PC-3 (cell line): ENCODE data around the gene TRAF1.

Experiments
- EZH2 ChIP-seq: fragments of 300-600 bp; sonication (generic); IDR thresholded peaks from one replicate; pipeline ENCODE4 v1.6.1; 2017; ENCODE audit warnings: antibody characterized with exemption, mild to moderate bottlenecking, low read length; ENCODE audit not compliant: unreplicated experiment
- EZH2phosphoT487 ChIP-seq: fragments of 300-600 bp; sonication (generic); IDR thresholded peaks from 2 replicates; pipeline ENCODE4 v1.6.1; 2018; ENCODE audit warnings: mild to moderate bottlenecking, antibody characterized with exemption, low read length, borderline replicate concordance
- TF ChIP-seq, protein P1 (sequence below): fragments of 300-600 bp; sonication (generic); conservative IDR thresholded peaks from 2 replicates; pipeline ENCODE4 v1.5.1; 2017; ENCODE audit warnings: antibody characterized with exemption, low read depth, mild to moderate bottlenecking, low read length

- TF ChIP-seq, protein P1, sequence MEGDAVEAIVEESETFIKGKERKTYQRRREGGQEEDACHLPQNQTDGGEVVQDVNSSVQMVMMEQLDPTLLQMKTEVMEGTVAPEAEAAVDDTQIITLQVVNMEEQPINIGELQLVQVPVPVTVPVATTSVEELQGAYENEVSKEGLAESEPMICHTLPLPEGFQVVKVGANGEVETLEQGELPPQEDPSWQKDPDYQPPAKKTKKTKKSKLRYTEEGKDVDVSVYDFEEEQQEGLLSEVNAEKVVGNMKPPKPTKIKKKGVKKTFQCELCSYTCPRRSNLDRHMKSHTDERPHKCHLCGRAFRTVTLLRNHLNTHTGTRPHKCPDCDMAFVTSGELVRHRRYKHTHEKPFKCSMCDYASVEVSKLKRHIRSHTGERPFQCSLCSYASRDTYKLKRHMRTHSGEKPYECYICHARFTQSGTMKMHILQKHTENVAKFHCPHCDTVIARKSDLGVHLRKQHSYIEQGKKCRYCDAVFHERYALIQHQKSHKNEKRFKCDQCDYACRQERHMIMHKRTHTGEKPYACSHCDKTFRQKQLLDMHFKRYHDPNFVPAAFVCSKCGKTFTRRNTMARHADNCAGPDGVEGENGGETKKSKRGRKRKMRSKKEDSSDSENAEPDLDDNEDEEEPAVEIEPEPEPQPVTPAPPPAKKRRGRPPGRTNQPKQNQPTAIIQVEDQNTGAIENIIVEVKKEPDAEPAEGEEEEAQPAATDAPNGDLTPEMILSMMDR, result no peak
- TF ChIP-seq EZH2phosphoT487 (no peak), EZH2 (no peak)
Measured at GRCh38 chr9:120883608-120883996, 43.0 kb downstream of the TRAF1 start.
